ENCODE results near the gene AP1AR.
A peak's percentile ranks its signal among the peaks of the same experiment; 100 is the strongest.
"Not testable (repeated sequence)": the region's sequence is repeated elsewhere in the genome, so short reads cannot be mapped to it uniquely, and the experiment has no call there.

Gene AP1AR

GRCh38 chr4:112279025-112279881 is 47.7 kb downstream of the AP1AR start:
- no peak for DNase-seq

GRCh38 chr4:112279882-112280315 is 48.3 kb downstream of the AP1AR start:
- DNase-seq, result no peak

- no peak for DNase-seq
Observed at GRCh38 chr4:112280386-112281056, 48.9 kb downstream of the AP1AR start.

- DNase-seq, result not testable (repeated sequence)
Observed at GRCh38 chr4:112281895-112282398, 50.4 kb downstream of the AP1AR start.

- no peak for DNase-seq
Observed at GRCh38 chr4:112282860-112283667, 51.5 kb downstream of the AP1AR start.

GRCh38 chr4:112284166-112284565 is 52.6 kb downstream of the AP1AR start:
- no peak for DNase-seq

GRCh38 chr4:112284662-112285411 is 53.2 kb downstream of the AP1AR start:
- no peak for DNase-seq

GRCh38 chr4:112287258-112287989 is 55.8 kb downstream of the AP1AR start:
- no peak for DNase-seq

- DNase-seq, result no peak
Observed at GRCh38 chr4:112288455-112288854, 56.9 kb downstream of the AP1AR start.

- no peak for DNase-seq
Observed at GRCh38 chr4:112289407-112290253, 58.0 kb downstream of the AP1AR start.

- DNase-seq, result no peak
Observed at GRCh38 chr4:112290341-112290740, 58.8 kb downstream of the AP1AR start.

GRCh38 chr4:112296949-112297880 is 65.6 kb downstream of the AP1AR start, which contains the start of gene ALPK1:
TSS of gene ALPK1 (plus strand) at chr4:112297369.
- DNase-seq, result no peak

GRCh38 chr4:112299721-112300120 is 68.1 kb downstream of the AP1AR start:
- no peak for DNase-seq

- no peak for DNase-seq
Observed at GRCh38 chr4:112302320-112303274, 71.0 kb downstream of the AP1AR start.

- DNase-seq, result not testable (repeated sequence)
Observed at GRCh38 chr4:112305477-112305876, 73.9 kb downstream of the AP1AR start.

- DNase-seq, result peak; percentile 18
Observed at GRCh38 chr4:112309263-112309791, 77.7 kb downstream of the AP1AR start.

- no peak for DNase-seq
Observed at GRCh38 chr4:112311516-112311915, 79.9 kb downstream of the AP1AR start.

Measured in DMS79 (cell line).